GM19463 (cell line): ENCODE results near the gene STK32B.
"Not testable (repeated sequence)": the region's sequence is repeated elsewhere in the genome, so short reads cannot be mapped to it uniquely, and the experiment has no call there.

Experiments
- ATAC-seq: cut with Tn5 transposase; IDR thresholded peaks from one replicate; pipeline ENCODE4 v1.9.1; 2021; ENCODE audit warnings: mild to moderate bottlenecking, moderate library complexity; ENCODE audit not compliant: unreplicated experiment

The STK32B gene

GRCh38 chr4:5423670-5424069 is 372.4 kb downstream of the STK32B start:
- ATAC-seq: no peak

- ATAC-seq: no peak
These were observed 372.9 kb downstream of the STK32B start for GRCh38 chr4:5424211-5424610.

GRCh38 chr4:5424901-5425300 is 373.6 kb downstream of the STK32B start:
- no peak for ATAC-seq

- no peak for ATAC-seq
These were observed 378.5 kb downstream of the STK32B start for GRCh38 chr4:5429747-5430146.

- ATAC-seq: no peak
These were observed 381.9 kb downstream of the STK32B start for GRCh38 chr4:5433196-5433595.

GRCh38 chr4:5435201-5435600 is 383.9 kb downstream of the STK32B start:
- ATAC-seq: no peak

GRCh38 chr4:5435823-5436222 is 384.5 kb downstream of the STK32B start:
- ATAC-seq: no peak

- not testable (repeated sequence) for ATAC-seq
These were observed 392.9 kb downstream of the STK32B start for GRCh38 chr4:5443976-5444802.

- ATAC-seq: no peak
These were observed 393.7 kb downstream of the STK32B start for GRCh38 chr4:5444918-5445517.

GRCh38 chr4:5446595-5447226 is 395.4 kb downstream of the STK32B start:
- ATAC-seq: no peak

GRCh38 chr4:5447755-5448154 is 396.5 kb downstream of the STK32B start:
- ATAC-seq: no peak

- ATAC-seq: no peak
These were observed 396.9 kb downstream of the STK32B start for GRCh38 chr4:5448221-5448620.

- no peak for ATAC-seq
These were observed 400.0 kb downstream of the STK32B start for GRCh38 chr4:5451243-5451642.

GRCh38 chr4:5452156-5452555 is 400.9 kb downstream of the STK32B start:
- ATAC-seq: no peak

- no peak for ATAC-seq
These were observed 403.8 kb downstream of the STK32B start for GRCh38 chr4:5455003-5455585.

GRCh38 chr4:5456296-5456845 is 405.1 kb downstream of the STK32B start:
- no peak for ATAC-seq

GRCh38 chr4:5458676-5459075 is 407.4 kb downstream of the STK32B start:
- no peak for ATAC-seq

- ATAC-seq: no peak
These were observed 408.0 kb downstream of the STK32B start for GRCh38 chr4:5459236-5459635.

- ATAC-seq: no peak
These were observed 409.0 kb downstream of the STK32B start for GRCh38 chr4:5460106-5460801.

GRCh38 chr4:5461477-5461876 is 410.2 kb downstream of the STK32B start:
- ATAC-seq: no peak
